CD4-positive, alpha-beta T cell treated with Interferon alpha-2 for 1 hour (primary cell): ENCODE measurements around the gene ITGAV.
A peak's percentile ranks its signal among the peaks of the same experiment; 100 is the strongest.

Source experiments
- DNase-seq, 2 donors: peaks; one replicate each; pipeline ENCODE4 v3.0.0-alpha.2; 2020 to 2022

Gene ITGAV

GRCh38 chr2:186614373-186614772 lies 24.5 kb downstream of the ITGAV start:
- DNase-seq = no peak

GRCh38 chr2:186617148-186617547 lies 27.3 kb downstream of the ITGAV start:
- no peak for DNase-seq

GRCh38 chr2:186617771-186618170 lies 27.9 kb downstream of the ITGAV start:
- no peak for DNase-seq

GRCh38 chr2:186618696-186619095 lies 28.8 kb downstream of the ITGAV start:
- no peak for DNase-seq

- no peak for DNase-seq
These were observed 33.2 kb downstream of the ITGAV start for GRCh38 chr2:186623084-186623483.

GRCh38 chr2:186624276-186624675 lies 34.4 kb downstream of the ITGAV start:
- no peak for DNase-seq

GRCh38 chr2:186629250-186629996 lies 39.6 kb downstream of the ITGAV start:
- DNase-seq = no peak

- no peak for DNase-seq
These were observed 42.6 kb downstream of the ITGAV start for GRCh38 chr2:186632417-186632816.

GRCh38 chr2:186634701-186635100 lies 44.8 kb downstream of the ITGAV start:
- no peak for DNase-seq

- no peak for DNase-seq
These were observed 47.1 kb downstream of the ITGAV start for GRCh38 chr2:186636800-186637496.

GRCh38 chr2:186637497-186637800 lies 47.6 kb downstream of the ITGAV start:
- no peak for DNase-seq

- DNase-seq = no peak
These were observed 50.1 kb downstream of the ITGAV start for GRCh38 chr2:186639939-186640338.

- no peak for DNase-seq
These were observed 51.4 kb downstream of the ITGAV start for GRCh38 chr2:186641132-186641806.

- DNase-seq = peak; percentile 12 to 57
These were observed 52.0 kb downstream of the ITGAV start for GRCh38 chr2:186641807-186642321.

- no peak for DNase-seq
These were observed 54.9 kb downstream of the ITGAV start for GRCh38 chr2:186644791-186645190.

GRCh38 chr2:186645999-186646398 lies 56.1 kb downstream of the ITGAV start:
- no peak for DNase-seq

- no peak for DNase-seq
These were observed 58.3 kb downstream of the ITGAV start for GRCh38 chr2:186648130-186648529.

- DNase-seq = no peak
These were observed 63.7 kb downstream of the ITGAV start for GRCh38 chr2:186653511-186653910.

- no peak for DNase-seq
These were observed 69.5 kb downstream of the ITGAV start for GRCh38 chr2:186659383-186659782.

- no peak for DNase-seq
These were observed 74.7 kb downstream of the ITGAV start for GRCh38 chr2:186664385-186665043.

- DNase-seq = no peak
These were observed 79.3 kb downstream of the ITGAV start for GRCh38 chr2:186669146-186669545.

- DNase-seq = no peak
These were observed 81.0 kb downstream of the ITGAV start for GRCh38 chr2:186670831-186671230.

GRCh38 chr2:186675380-186675779 lies 85.5 kb downstream of the ITGAV start:
- no peak for DNase-seq
